Measurements from ENCODE around the gene RGS6.

The RGS6 gene

GRCh38 chr14:72332046-72332445, 399.8 kb downstream of the RGS6 start:
- no peak for DNase-seq

- no peak for DNase-seq
Measured at GRCh38 chr14:72332871-72333270, 400.6 kb downstream of the RGS6 start.

GRCh38 chr14:72333357-72333756, 401.1 kb downstream of the RGS6 start:
- DNase-seq, result no peak

GRCh38 chr14:72336311-72336980, 404.2 kb downstream of the RGS6 start:
- no peak for DNase-seq

- DNase-seq, result no peak
Measured at GRCh38 chr14:72341237-72341636, 409.0 kb downstream of the RGS6 start.

GRCh38 chr14:72341686-72342085, 409.5 kb downstream of the RGS6 start:
- DNase-seq, result no peak

- no peak for DNase-seq
Measured at GRCh38 chr14:72347118-72347517, 414.9 kb downstream of the RGS6 start.

GRCh38 chr14:72350215-72350614, 418.0 kb downstream of the RGS6 start:
- DNase-seq, result no peak

GRCh38 chr14:72352012-72352411, 419.8 kb downstream of the RGS6 start:
- DNase-seq, result no peak

GRCh38 chr14:72366619-72367018, 434.4 kb downstream of the RGS6 start:
- no peak for DNase-seq

GRCh38 chr14:72369106-72369505, 436.9 kb downstream of the RGS6 start:
- no peak for DNase-seq

- DNase-seq, result no peak
Measured at GRCh38 chr14:72377016-72377415, 444.8 kb downstream of the RGS6 start.

- DNase-seq, result no peak
Measured at GRCh38 chr14:72380456-72380855, 448.2 kb downstream of the RGS6 start.

GRCh38 chr14:72383865-72384264, 451.6 kb downstream of the RGS6 start:
- no peak for DNase-seq

GRCh38 chr14:72387726-72388125, 455.5 kb downstream of the RGS6 start:
- no peak for DNase-seq

GRCh38 chr14:72389200-72389599, 457.0 kb downstream of the RGS6 start:
- no peak for DNase-seq

GRCh38 chr14:72401101-72401625, 468.9 kb downstream of the RGS6 start:
- no peak for DNase-seq

- peak; percentile 11 for DNase-seq
Measured at GRCh38 chr14:72401632-72402376, 469.6 kb downstream of the RGS6 start.

GRCh38 chr14:72402377-72402772, 470.1 kb downstream of the RGS6 start:
- DNase-seq, result no peak

- DNase-seq, result no peak
Measured at GRCh38 chr14:72404106-72404774, 472.0 kb downstream of the RGS6 start.

- no peak for DNase-seq
Measured at GRCh38 chr14:72404998-72405397, 472.8 kb downstream of the RGS6 start.

- DNase-seq, result no peak
Measured at GRCh38 chr14:72408020-72408419, 475.8 kb downstream of the RGS6 start.

GRCh38 chr14:72409047-72409446, 476.8 kb downstream of the RGS6 start:
- no peak for DNase-seq

All from CD4-positive, alpha-beta T cell treated with Interleukin-4 for 4 hours (primary cell).